GM12801 (cell line): ENCODE results near the gene AGXT2.

Experiments used
- TF ChIP-seq, protein P1 (sequence below): IDR thresholded peaks from one replicate; pipeline ENCODE4 v1.5.1; 2011; ENCODE audit warnings: control low read depth; ENCODE audit not compliant: insufficient read length; ENCODE audit errors: extremely low read depth

The AGXT2 gene

DNA sequence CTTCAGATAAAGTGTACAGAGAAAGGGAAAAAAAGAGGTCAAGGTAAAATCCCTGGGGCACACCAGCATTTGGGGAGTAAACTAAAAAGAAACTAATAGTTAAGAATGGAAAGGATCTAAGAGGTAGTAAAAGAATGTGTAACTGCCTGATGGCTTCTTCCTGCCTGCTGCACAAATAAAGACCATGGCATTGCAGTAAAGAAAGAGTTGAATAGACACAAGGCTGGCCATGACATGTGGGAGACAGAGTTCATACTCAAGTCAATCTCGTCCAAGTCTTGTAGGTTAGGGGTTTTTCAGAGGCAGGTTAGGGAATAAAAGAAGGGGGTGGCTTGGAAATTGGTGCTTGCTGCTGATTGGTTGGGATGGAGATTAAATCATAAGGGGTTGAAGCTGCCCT lies 60.8 kb downstream of the AGXT2 start:
- TF ChIP-seq, protein P1, sequence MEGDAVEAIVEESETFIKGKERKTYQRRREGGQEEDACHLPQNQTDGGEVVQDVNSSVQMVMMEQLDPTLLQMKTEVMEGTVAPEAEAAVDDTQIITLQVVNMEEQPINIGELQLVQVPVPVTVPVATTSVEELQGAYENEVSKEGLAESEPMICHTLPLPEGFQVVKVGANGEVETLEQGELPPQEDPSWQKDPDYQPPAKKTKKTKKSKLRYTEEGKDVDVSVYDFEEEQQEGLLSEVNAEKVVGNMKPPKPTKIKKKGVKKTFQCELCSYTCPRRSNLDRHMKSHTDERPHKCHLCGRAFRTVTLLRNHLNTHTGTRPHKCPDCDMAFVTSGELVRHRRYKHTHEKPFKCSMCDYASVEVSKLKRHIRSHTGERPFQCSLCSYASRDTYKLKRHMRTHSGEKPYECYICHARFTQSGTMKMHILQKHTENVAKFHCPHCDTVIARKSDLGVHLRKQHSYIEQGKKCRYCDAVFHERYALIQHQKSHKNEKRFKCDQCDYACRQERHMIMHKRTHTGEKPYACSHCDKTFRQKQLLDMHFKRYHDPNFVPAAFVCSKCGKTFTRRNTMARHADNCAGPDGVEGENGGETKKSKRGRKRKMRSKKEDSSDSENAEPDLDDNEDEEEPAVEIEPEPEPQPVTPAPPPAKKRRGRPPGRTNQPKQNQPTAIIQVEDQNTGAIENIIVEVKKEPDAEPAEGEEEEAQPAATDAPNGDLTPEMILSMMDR = no peak

DNA sequence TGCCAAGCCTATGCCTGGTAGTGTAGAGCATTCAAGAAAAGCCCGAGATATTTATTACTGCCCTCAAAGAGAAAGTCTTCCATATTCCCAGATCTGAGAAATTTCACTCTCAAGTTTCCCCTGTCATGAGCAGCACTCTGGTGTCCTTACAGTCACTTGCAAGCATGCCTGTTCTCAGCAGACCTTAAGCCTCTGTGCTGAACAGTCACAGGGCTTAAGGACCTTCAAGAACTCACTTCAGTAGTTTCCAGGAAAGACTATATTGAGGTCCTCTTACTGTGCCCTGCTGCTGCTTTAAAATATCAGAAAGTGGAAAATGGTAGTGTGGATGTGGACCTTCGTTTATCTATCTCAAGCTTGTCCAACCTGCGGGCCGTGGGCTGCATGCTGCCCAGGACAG lies 64.9 kb downstream of the AGXT2 start:
- TF ChIP-seq, protein P1 = no peak

DNA sequence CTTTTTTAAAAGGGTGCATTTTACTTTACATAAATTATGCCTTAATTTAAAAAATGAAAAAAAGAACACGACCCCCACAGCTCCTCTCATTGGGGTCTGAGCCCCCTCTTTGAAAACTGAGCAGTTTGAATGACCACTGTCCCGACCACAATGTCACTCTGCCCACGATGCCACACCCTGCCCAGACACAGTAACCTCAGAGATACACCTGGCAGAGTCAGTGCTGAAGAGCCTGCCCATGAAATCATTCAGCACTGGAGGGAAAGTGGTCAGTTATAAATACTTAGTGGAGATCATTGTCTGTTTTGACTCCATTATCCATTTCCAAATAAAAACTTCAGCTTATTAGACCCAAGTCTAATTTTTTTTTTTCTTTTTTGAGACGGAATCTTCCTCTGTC lies 69.1 kb downstream of the AGXT2 start:
- TF ChIP-seq, protein P1 = no peak

DNA sequence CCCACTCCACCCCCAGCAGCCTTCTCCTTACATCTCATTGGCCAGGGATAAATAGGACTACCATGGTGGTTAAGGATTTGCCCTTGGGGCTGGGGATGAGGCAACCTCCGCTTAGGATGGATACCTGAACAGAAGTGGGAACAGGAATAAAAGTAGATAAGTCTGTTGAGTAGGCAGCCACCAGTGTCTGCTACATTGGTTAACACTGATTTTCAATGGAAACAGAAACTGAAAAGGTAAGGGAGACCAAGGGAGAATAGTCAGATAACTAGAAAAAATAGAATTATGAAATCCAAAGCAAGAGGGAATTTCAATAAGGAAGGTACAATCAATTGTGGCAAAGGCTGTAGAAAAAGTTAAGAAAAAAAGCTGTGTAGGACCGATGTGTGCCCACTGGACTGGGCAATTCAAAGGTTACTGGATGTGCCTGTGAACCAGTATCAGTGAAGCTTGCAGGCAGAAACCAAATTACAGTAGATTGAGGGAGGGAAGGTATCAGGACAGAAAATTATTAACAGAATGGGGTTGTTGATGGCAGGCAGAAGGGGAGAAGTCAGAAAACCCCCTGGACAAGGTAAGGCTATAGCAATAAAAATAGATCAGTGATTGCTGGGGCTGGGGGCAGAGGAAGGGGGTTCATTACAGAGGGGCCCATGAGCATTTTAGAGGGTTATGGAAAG lies 69.7 kb downstream of the AGXT2 start:
- TF ChIP-seq, protein P1 = no peak

DNA sequence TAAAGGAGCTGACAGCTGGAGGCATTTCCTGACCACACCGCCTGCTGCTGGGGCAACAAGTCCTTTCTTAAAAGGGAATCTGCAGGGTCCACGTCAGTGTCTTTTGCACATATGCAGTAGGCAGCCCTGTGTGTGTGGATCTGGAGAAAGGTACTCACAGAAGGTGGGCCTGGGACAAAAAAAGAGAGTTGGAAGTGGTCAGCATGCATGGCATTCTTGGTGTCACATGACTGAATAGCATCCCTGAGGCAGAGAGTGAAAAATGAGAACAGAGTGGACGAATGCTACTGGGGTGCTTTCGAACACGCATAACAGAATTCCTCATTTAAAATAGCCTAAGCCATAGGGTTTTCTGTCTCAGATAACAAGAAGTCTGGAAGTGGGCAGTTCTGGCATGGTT lies 71.4 kb downstream of the AGXT2 start:
- TF ChIP-seq, protein P1 = no peak

DNA sequence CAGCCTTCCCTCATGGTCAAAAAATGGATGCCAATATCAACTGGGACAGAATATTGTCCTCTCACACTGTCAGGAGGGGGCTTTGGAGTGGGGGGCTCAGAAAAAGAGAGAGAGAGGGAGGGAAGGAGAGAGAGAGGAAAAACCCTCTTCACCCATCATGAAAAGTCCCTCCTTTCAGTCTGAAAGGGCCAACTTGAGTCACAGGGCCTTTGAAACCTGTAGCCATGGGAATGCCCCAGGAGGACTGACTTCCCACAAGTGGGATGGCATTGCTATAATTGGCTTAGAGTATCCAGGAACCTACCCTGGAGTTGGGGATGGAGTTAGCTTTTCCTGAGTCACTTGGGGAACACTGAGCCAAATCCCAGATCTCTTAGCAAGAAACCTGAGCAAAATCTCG lies 77.2 kb downstream of the AGXT2 start:
- TF ChIP-seq, protein P1 = no peak

DNA sequence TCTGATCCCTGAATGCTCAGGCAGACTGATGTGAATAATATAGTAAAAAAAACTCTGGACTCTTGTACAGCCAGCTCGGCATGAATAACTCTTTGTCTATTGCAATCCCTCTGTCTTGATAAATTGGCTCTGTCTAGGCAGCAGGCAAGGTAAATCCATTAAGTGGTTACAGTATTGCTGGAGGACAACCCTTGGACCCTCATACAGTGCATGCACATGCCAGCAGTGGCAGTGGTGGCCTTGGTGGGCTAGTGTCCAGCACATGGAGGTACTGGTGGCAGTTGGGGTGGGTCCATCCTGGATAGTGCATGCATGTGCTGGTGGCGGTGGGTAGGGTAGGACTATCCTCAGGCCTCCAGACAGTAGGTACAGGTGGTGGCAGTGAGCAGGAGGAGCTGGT lies 79.5 kb downstream of the AGXT2 start:
- TF ChIP-seq, protein P1 = no peak
